Measurements from ENCODE around the gene BTNL9. TPM values are rescaled to one million over a fixed set of nuclear protein-coding genes. Genes with fewer than 3 reads are reported as not detected.

The BTNL9 gene
- total RNA-seq, 1 donor from 2014 or later = 37.9 TPM

GRCh38 chr5:181031716-181032115 is 8.3 kb upstream of the BTNL9 start:
- H3K36me3 Mint-ChIP-seq (ENCODE audit: unreplicated experiment) = peaks cover 5% of the 10 kb centered on the region
- no peak for DNase-seq
- H3K27me3 Mint-ChIP-seq (ENCODE audit: unreplicated experiment) = no peaks in the 10 kb centered on the region
- H3K4me1 Mint-ChIP-seq (ENCODE audit: low read depth, unreplicated experiment) = no peaks in the 10 kb centered on the region
- peaks cover 5% of the 10 kb centered on the region for H3K9me3 Mint-ChIP-seq (ENCODE audit: unreplicated experiment)
- TF ChIP-seq CTCF (IDR thresholded peaks at IDR 0.05; ENCODE audit: partially characterized antibody, unreplicated experiment) = no peak
- H3K4me3 Mint-ChIP-seq (ENCODE audit: unreplicated experiment) = no peak overlapping the region
- H3K27ac Mint-ChIP-seq (ENCODE audit: unreplicated experiment) = no peak overlapping the region

- TF ChIP-seq CTCF (IDR thresholded peaks at IDR 0.05; ENCODE audit: partially characterized antibody, unreplicated experiment) = no peak
- Mint-ChIP-seq H3K4me3 (ENCODE audit: unreplicated experiment) (no peak overlapping the region), H3K36me3 (ENCODE audit: unreplicated experiment) (peaks cover 5% of the 10 kb centered on the region), H3K9me3 (ENCODE audit: unreplicated experiment) (peaks cover 4% of the 10 kb centered on the region), H3K27me3 (ENCODE audit: unreplicated experiment) (no peaks in the 10 kb centered on the region), H3K4me1 (ENCODE audit: low read depth, unreplicated experiment) (peaks cover 9% of the 10 kb centered on the region), H3K27ac (ENCODE audit: unreplicated experiment) (no peak overlapping the region)
- DNase-seq = no peak
These were observed 3.9 kb upstream of the BTNL9 start for GRCh38 chr5:181035991-181036815.

GRCh38 chr5:181036816-181037364 is 3.2 kb upstream of the BTNL9 start:
- Mint-ChIP-seq H3K27me3 (ENCODE audit: unreplicated experiment) (no peaks in the 10 kb centered on the region), H3K4me1 (ENCODE audit: low read depth, unreplicated experiment) (peaks cover 9% of the 10 kb centered on the region), H3K9me3 (ENCODE audit: unreplicated experiment) (peaks cover 3% of the 10 kb centered on the region), H3K27ac (ENCODE audit: unreplicated experiment) (no peak overlapping the region), H3K36me3 (ENCODE audit: unreplicated experiment) (peaks cover 2% of the 10 kb centered on the region), H3K4me3 (ENCODE audit: unreplicated experiment) (no peak overlapping the region)
- DNase-seq = no peak
- TF ChIP-seq CTCF (IDR thresholded peaks at IDR 0.05; ENCODE audit: partially characterized antibody, unreplicated experiment) = no peak

GRCh38 chr5:181037365-181037861 is 2.7 kb upstream of the BTNL9 start:
- Mint-ChIP-seq H3K4me1 (ENCODE audit: low read depth, unreplicated experiment) (peaks cover 9% of the 10 kb centered on the region), H3K36me3 (ENCODE audit: unreplicated experiment) (no peaks in the 10 kb centered on the region), H3K27ac (ENCODE audit: unreplicated experiment) (no peak overlapping the region), H3K27me3 (ENCODE audit: unreplicated experiment) (no peaks in the 10 kb centered on the region), H3K9me3 (ENCODE audit: unreplicated experiment) (peaks cover 3% of the 10 kb centered on the region), H3K4me3 (ENCODE audit: unreplicated experiment) (no peak overlapping the region)
- TF ChIP-seq CTCF (IDR thresholded peaks at IDR 0.05; ENCODE audit: partially characterized antibody, unreplicated experiment) = no peak
- DNase-seq = no peak

GRCh38 chr5:181039471-181039870 is 595 bp upstream of the BTNL9 start:
- H3K27me3 Mint-ChIP-seq (ENCODE audit: unreplicated experiment) = no peaks in the 10 kb centered on the region
- no peak for DNase-seq
- no peaks in the 10 kb centered on the region for H3K36me3 Mint-ChIP-seq (ENCODE audit: unreplicated experiment)
- peaks cover 11% of the 10 kb centered on the region for H3K4me1 Mint-ChIP-seq (ENCODE audit: low read depth, unreplicated experiment)
- peaks cover 3% of the 10 kb centered on the region for H3K9me3 Mint-ChIP-seq (ENCODE audit: unreplicated experiment)
- TF ChIP-seq CTCF (IDR thresholded peaks at IDR 0.05; ENCODE audit: partially characterized antibody, unreplicated experiment) = no peak
- H3K4me3 Mint-ChIP-seq (ENCODE audit: unreplicated experiment) = no peak overlapping the region
- no peak overlapping the region for H3K27ac Mint-ChIP-seq (ENCODE audit: unreplicated experiment)
